Measurements from ENCODE around the gene PLEKHG5.

DNA sequence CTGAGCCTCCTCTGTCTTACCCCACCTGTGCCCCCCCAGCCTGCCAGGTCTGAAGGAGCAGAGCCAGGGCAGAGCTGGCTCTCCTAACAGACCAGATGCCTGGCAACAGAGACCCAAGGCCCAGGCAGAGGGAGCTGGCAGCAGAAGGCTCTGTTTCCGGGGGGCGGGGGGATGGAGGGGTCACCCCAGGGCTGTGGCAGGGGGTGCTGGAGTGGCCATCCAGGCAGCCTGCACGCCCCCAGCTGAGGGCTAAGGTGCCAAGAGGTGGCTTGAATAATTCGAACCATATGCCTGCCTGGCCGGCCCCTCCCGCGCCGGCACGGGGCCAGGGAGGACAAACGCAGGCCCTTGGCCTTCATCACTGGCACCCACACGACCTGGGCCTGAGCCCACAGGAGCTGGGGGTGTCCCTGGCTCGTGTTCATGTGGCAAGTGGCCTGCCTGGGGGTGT lies 16.0 kb upstream of the PLEKHG5 start:
- TF ChIP-seq, protein P1, sequence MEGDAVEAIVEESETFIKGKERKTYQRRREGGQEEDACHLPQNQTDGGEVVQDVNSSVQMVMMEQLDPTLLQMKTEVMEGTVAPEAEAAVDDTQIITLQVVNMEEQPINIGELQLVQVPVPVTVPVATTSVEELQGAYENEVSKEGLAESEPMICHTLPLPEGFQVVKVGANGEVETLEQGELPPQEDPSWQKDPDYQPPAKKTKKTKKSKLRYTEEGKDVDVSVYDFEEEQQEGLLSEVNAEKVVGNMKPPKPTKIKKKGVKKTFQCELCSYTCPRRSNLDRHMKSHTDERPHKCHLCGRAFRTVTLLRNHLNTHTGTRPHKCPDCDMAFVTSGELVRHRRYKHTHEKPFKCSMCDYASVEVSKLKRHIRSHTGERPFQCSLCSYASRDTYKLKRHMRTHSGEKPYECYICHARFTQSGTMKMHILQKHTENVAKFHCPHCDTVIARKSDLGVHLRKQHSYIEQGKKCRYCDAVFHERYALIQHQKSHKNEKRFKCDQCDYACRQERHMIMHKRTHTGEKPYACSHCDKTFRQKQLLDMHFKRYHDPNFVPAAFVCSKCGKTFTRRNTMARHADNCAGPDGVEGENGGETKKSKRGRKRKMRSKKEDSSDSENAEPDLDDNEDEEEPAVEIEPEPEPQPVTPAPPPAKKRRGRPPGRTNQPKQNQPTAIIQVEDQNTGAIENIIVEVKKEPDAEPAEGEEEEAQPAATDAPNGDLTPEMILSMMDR (IDR thresholded peaks at IDR 0.05; ENCODE audit: low read depth, low read length), result no peak
- no peak for TF ChIP-seq EZH2phosphoT487 (IDR thresholded peaks at IDR 0.05; ENCODE audit: low read depth)
